ENCODE results near the gene ACVR1C.

- no peak for TF ChIP-seq E2F5 (CRISPR knock-in tag; IDR thresholded peaks at IDR 0.05)
- TF ChIP-seq MAX (CRISPR knock-in tag; IDR thresholded peaks at IDR 0.05), result no peak
- no peak for TF ChIP-seq USF2 (CRISPR knock-in tag; IDR thresholded peaks at IDR 0.05)
- TF ChIP-seq MXD4 (CRISPR knock-in tag; IDR thresholded peaks at IDR 0.05; ENCODE audit: borderline replicate concordance), result no peak
- no peak for TF ChIP-seq CTCF (IDR thresholded peaks at IDR 0.05)
- TF ChIP-seq JUN (CRISPR knock-in tag; IDR thresholded peaks at IDR 0.05), result no peak
- TF ChIP-seq IRF1 (CRISPR knock-in tag; IDR thresholded peaks at IDR 0.05), result no peak
- no peak for TF ChIP-seq MLX (CRISPR knock-in tag; IDR thresholded peaks at IDR 0.05)
- no peak for TF ChIP-seq ATF3 (CRISPR knock-in tag; conservative IDR thresholded peaks at IDR 0.05)
Observed at GRCh38 chr2:157486596-157487270, 141.9 kb downstream of the ACVR1C start.
